GM19452 (cell line): Measurements from ENCODE around the gene PSMD5.

ENCODE experiments used
- ATAC-seq: cut with Tn5 transposase; IDR thresholded peaks from one replicate; pipeline ENCODE4 v1.9.1; 2021; ENCODE audit not compliant: unreplicated experiment

The PSMD5 gene

GRCh38 chr9:120875643-120875953 is 32.9 kb upstream of the PSMD5 start:
- ATAC-seq, result no peak

DNA sequence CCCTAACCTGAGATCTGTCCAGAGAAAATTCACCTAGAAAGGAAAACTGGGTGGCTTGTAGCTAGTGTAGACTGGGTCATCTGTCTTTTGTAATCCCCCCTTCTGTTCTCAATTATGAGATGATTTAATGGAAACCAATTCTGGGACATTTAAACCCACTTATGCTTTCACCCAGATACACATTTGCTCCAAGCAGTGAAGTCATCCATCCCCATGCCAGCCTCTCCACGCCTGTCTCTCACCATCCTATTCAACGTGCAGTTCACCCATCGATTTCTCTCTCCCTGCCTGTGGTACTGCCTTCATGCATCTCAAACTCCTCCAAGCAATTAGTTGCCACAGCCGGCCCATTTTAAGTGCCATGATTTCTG is 32.5 kb upstream of the PSMD5 start:
- ATAC-seq, result no peak

DNA sequence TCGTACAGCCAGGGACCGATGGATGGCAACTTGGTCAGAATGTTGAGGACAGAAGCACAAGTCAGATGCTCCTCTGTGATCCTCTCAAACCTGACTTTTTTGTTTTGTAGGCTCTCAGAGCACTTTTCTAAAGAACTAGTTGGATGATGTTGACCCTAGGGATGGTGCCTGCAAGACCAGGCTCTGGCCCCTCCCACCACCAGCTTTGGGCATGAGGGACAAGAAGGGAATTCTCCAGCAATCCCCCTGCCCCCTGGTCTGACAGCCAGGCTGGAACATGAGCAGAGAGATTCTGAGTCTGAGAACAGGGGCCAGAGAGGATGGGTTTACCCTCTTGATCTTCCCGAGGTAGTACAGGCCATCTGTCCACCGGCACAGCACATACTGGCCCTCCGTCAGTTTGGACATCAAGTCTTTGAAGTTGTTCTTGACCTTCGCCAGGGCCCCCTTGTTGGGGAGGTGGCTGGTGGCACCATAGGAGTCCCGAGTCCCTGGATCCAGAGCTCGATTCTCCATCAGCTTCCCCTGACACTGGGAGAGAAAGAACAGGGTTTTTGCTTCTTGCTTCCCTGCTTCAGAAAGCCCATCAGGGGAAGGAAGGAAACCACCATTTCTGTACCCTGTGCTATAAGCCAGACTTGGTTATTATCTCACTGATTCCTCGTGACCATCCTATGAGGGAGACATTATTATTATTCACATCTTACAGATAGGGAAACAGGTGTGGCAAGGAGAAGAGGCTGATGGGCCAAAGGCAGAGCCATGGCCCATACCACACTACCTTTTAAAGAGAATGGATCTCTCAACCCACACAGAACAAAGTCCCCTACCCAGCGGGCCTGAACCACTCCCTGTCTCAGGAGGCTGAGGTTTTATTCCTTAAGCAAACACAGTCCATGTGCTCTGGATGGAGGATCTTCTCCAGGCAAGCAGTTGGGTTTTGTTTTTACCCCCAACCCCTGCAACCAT is 31.8 kb upstream of the PSMD5 start:
- ATAC-seq, result no peak

GRCh38 chr9:120873512-120873911 is 30.8 kb upstream of the PSMD5 start:
- no peak for ATAC-seq

DNA sequence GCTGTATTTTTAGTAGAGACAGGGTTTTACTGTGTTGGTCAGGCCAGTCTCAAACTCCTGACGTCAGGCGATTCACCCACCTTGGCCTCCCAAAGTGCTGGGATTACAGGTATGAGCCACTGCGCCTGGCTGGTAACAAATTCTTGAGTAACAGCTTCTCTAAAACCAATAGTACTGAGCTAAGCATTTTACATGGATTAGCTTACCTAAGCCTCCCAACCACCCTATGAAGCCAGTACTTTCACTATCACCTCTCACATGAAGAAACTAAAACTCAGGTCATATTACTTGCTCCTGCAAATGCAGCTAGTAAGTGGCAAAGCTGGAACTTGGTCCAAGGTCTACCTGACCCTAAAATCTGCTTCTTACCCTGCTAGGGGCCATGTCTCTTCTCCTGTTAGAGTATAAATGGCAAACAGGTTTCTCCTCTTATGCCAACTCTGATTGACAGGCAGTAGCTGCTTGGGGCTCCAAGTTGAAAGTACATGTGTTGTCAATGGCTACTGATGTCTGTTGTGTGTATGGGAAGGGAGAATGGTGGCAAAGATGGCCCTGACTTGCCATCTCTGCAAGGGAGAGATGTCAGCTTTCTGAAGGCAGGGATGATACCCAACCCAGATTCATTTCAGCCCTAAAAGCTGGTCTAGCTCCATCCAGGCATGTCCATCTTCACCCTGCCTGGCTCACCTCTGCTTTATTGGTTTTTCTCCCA is 30.2 kb upstream of the PSMD5 start:
- no peak for ATAC-seq

- no peak for ATAC-seq
Measured at GRCh38 chr9:120870206-120870605, 27.5 kb upstream of the PSMD5 start.

GRCh38 chr9:120869726-120870125 is 27.0 kb upstream of the PSMD5 start:
- ATAC-seq, result no peak

- no peak for ATAC-seq
Measured at GRCh38 chr9:120869360-120869687, 26.6 kb upstream of the PSMD5 start.

- peak; percentile 87 for ATAC-seq
Measured at GRCh38 chr9:120868676-120869359, 26.1 kb upstream of the PSMD5 start.

DNA sequence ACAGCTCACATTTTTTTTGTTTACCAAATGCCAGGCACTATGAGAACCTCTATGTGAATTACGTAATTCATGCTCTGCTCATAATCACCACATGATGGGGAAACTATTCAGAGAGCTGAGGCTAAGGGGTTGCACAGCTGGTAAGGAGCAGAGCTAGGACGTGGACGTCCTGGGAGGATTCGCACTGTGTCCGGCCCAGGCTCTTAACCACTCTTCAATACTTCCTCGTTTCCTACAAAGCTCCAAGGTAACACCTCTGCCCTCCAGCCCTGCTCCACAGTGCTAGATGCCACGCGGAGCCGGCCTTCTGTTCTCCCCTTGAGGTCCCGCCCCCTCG is 25.6 kb upstream of the PSMD5 start:
- no peak for ATAC-seq

DNA sequence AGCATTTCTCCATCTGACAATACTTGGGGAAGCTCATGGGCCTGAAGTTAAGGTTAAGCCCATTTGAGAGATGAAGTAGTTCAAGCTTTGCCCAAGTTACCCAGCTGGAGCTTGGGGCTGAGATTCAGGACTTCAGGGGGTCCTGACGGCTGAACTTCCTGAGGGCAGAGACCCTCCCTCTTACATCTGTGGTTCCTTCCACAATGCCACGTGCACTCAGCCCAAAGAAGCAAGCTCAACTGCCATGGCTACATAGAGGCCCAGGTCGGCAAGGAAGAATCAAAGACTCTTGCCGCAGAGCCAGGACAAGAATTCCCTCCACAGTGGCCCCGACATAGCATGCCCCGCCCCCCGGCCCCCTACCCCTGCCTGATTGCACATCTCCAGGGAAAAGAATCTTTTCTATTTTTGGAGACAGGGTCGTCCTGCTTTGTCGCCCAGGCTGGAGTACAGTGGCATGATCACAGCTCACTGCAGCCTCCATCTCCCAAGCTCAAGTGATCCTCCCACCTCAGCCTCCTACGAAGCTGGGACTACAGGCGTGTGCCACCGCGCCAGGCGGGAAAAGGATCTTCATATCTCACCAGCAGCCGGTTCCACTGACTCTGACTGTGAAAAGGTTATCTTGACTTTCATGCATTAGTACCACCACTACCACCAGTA is 25.1 kb upstream of the PSMD5 start:
- no peak for ATAC-seq

- no peak for ATAC-seq
Measured at GRCh38 chr9:120866651-120867050, 23.9 kb upstream of the PSMD5 start.

DNA sequence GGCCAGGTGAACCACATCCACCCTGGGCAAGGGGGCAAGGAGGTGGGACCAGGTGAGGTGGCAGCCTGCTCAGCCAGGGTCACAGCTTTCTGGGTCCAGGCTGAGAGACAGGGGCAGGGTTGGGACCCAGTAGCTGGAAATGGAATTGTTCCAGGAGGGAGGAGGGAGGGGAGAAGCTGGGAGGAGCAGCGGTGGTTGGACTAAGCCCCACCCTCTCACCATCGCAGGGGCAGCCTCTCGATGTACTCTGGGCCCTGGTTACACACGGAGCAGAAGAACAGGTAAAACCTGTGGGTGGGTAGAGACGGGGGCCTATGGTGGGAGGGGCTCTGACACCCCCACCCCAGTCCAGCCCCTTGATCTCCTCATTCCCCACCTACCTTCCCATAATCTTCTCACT is 23.1 kb upstream of the PSMD5 start:
- no peak for ATAC-seq

DNA sequence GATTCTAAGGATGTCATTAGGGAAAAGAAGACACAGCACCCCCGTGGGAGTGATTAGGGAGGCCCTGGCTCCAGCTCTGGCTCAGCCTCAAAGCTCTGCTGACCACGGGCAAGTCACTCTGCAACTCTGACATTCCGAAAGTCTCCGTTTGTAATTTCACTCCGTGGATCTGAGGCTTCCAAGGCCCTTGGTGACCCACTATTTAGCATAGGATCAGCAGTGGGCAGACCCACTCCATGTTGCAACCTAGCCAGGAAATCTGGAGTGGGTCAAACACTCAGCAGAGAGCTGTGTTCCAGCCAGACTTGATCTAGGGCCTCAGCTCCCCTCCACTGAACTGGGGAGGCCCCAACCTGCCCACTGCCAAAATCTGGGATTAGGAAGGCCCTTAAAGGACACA is 22.5 kb upstream of the PSMD5 start:
- ATAC-seq, result no peak

DNA sequence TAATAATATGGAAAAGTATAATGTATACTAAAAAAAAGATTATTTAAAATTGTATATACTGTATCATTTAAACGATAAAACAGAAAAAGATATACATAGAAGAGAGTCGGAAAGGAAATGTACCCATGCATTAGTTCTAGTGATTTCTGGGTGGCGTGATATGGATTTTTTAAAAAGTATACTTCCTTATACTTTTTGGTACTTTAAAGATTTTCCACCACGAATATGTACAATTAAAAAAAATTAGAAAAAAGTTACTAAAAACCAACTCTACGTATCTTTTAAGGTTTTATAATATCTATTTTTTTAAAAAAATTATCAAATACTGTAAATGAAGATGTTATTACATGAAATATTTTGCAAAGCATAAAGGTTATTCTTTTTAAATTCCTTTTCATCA is 22.0 kb upstream of the PSMD5 start:
- no peak for ATAC-seq

GRCh38 chr9:120863833-120864232 is 21.1 kb upstream of the PSMD5 start:
- no peak for ATAC-seq

GRCh38 chr9:120862452-120862851 is 19.7 kb upstream of the PSMD5 start:
- no peak for ATAC-seq

GRCh38 chr9:120861935-120862334 is 19.2 kb upstream of the PSMD5 start:
- ATAC-seq, result no peak

DNA sequence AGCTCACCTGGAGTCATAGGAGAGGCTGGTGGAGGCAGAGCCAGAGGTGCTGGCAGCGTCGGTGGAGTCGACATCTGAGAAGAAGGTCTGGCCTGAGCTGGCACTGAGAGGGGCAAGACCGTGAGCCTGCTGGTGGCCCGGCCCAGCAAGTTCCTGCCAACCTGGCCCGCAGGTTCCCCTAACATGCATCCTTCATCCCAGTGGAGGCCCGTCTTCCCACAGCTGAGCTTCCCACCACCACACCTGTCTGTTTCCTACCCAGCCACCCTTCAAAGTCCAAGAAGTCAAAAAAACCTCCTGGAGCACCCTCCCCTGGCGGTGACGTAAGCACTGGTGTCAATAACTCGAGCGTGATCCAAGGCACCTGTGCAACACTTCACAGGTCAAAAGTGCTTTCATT is 17.4 kb upstream of the PSMD5 start:
- ATAC-seq, result no peak

- ATAC-seq, result no peak
Measured at GRCh38 chr9:120859361-120859760, 16.6 kb upstream of the PSMD5 start.

DNA sequence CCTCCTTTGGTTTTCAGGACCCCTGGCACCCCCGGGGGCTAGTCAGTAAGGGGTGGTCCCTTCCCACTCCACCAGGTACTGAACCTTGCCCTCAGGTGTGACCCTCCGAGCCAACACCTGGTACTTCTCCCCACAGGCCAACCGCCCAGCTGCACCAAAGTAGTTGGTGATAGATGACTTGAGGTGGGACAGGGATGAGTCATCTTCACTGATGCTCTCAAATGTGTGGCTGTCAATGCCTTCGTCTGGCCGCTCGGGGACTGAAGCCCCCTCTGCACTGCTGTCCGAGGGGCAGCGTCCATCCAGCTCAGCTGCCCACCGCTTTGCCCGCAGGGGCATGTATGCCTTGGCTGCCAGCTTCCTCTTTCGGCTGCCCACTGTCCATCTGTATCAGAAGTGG is 15.2 kb upstream of the PSMD5 start:
- ATAC-seq, result no peak

- no peak for ATAC-seq
Measured at GRCh38 chr9:120857481-120857880, 14.8 kb upstream of the PSMD5 start.
